A549 treated with dexamethasone at 1 μM for 4 hours (cell line): ENCODE data around the gene GRIPAP1. TPM values are rescaled to one million over a fixed set of nuclear protein-coding genes. Genes with fewer than 3 reads are reported as not detected.

Experiments
- total RNA-seq: library from RNA; stranded (reverse); fragments of 200-300 nt; extraction: Qiagen RNA extraction; gene quantifications from 5 replicates; pipeline ENCODE4 v1.2.3, GENCODE V29; 2022

Gene GRIPAP1, protein sequence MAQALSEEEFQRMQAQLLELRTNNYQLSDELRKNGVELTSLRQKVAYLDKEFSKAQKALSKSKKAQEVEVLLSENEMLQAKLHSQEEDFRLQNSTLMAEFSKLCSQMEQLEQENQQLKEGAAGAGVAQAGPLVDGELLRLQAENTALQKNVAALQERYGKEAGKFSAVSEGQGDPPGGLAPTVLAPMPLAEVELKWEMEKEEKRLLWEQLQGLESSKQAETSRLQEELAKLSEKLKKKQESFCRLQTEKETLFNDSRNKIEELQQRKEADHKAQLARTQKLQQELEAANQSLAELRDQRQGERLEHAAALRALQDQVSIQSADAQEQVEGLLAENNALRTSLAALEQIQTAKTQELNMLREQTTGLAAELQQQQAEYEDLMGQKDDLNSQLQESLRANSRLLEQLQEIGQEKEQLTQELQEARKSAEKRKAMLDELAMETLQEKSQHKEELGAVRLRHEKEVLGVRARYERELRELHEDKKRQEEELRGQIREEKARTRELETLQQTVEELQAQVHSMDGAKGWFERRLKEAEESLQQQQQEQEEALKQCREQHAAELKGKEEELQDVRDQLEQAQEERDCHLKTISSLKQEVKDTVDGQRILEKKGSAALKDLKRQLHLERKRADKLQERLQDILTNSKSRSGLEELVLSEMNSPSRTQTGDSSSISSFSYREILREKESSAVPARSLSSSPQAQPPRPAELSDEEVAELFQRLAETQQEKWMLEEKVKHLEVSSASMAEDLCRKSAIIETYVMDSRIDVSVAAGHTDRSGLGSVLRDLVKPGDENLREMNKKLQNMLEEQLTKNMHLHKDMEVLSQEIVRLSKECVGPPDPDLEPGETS
- 13.5 to 20.9 TPM (median 20.5 TPM) in 5 replicates for total RNA-seq

DNA sequence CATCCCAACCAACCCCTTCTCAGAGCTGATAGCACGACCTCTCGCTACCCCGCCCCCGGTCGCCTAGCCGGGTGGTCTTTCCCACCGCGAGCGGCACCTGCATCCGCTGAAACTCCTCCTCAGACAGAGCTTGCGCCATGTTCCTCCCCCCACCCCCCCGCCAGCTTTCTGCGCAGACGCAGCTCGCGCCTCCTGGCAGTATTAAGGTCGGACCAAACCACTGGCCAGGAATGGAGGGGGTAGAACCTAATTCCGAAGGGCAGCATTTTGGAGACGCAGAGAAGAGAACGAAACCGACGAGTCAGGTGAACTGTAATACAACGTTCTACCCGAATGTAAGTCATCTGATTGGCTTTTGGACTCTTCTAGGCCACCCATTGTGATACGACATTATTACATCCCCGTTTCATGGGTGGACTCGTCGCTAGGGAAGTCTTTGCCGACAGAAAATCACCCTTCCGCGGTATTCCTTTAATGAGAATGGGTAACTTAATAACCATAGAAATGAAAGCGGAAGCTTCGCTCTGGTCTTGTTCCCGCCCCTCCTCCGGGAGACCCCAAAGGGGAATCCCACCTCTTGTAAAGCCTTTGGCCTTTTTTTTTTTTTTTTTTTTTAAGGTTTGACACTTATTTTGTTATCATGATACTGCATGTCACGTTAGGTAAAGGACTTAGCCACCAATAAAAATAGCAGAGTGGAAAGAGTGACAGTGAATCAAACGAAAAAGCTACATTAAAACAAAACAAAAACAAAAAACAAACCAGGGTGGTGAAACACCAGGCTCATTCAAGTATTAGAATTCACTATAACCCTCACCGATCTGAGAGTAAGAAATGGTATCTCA is at the start of gene GRIPAP1:
Gene GRIPAP1 (minus strand): TSS at position 174 of the 845 bp plus-strand sequence. CDS start 35 bp downstream, at position 139.

DNA sequence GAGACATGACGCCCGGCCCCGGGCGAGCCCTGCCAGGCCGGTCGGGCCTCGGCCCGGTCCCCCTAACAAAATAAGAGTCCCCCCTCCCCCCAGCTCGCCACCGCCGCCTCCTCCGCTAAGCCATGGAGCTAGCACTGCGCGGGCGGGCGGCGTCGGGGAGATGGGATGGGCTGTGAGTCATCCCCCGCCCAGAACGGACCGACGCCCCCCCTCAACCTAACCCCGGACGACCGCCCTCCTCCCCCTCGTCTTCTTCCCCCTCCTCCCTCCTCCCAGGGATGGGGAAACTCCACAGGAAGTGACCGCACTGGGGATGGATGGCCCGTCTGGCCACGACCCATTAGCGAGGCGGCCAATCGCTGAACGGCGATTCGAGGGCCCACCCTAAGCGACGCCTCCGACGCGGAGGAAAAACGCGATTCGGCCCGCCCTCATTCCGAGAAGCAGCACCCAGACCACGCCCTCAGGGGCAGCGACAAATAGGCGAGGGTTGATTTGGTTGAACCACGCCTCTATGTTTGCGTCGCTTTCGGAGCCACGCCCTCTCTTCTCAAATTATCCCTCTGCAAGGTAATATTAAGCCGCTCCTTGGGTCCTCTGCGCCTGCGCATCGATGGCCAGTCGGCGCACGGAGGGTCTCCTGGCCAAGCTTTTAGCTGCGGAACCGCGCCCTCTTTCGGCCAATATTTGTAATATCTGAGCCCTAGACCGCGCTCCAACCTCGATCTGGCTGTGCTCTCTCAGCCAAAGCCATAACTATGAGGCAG is 41.3 kb upstream of the GRIPAP1 start, which contains the start of gene TFE3:
Gene TFE3 (minus strand): TSS at position 138 of the 767 bp plus-strand sequence. CDS start 131 bp downstream, at position 7.

GRCh38 chrX:48971249-48972219 is 30.5 kb downstream of the GRIPAP1 start, which contains the start of gene KCND1:
Gene KCND1 (minus strand): TSS chrX:48971844. CDS start chrX:48970271, 1,573 bp downstream.

DNA sequence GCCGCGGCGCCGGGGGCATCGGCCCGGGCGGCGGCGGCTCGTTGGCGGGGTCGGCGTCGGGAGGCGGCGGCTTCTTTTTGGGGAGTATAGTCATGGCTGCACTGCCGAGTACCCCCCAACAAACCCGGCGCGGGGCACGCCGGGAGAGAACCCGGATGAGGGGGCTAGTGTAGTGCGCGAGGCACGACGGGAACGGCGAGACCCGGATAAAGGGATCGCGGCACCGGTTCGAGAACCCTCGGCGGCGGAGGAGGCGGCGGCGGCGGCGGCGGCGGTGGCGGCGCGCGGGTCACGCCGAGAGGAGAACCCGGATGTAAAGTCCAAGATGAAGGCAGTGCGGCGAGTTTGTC is 44.6 kb downstream of the GRIPAP1 start, which contains the start of gene OTUD5:
Gene OTUD5 (minus strand): TSS at position 131 of the 350 bp plus-strand sequence. CDS start 37 bp downstream, at position 94.

Other genes starting within 250 kb of the GRIPAP1 start
- not detected in 5 replicates for gene GLOD5, start 240.5 kb downstream of the GRIPAP1 start, total RNA-seq
- gene GATA1, start 215.7 kb downstream of the GRIPAP1 start, total RNA-seq, result not detected in 5 replicates
- 22.4 to 35.6 TPM (median 31.8 TPM) in 5 replicates for gene HDAC6, start 200.2 kb downstream of the GRIPAP1 start, total RNA-seq
- gene ERAS, start 175.8 kb downstream of the GRIPAP1 start, total RNA-seq, result 0.06 to 0.15 TPM (median 0.07 TPM) in 3 of 5 replicates, not detected in the others
- 16.0 to 47.0 TPM (median 40.7 TPM) in 5 replicates for gene PCSK1N, start 166.7 kb downstream of the GRIPAP1 start, total RNA-seq
- gene TIMM17B, start 104.5 kb downstream of the GRIPAP1 start, total RNA-seq, result 81.1 to 95.0 TPM (median 85.5 TPM) in 5 replicates
- gene PQBP1, start 104.3 kb downstream of the GRIPAP1 start, total RNA-seq, result 87.2 to 99.0 TPM (median 91.6 TPM) in 5 replicates
- 51.3 to 61.5 TPM (median 59.4 TPM) in 5 replicates for gene SLC35A2, start 90.6 kb downstream of the GRIPAP1 start, total RNA-seq
- gene PIM2, start 83.2 kb downstream of the GRIPAP1 start, total RNA-seq, result 8.3 to 8.8 TPM (median 8.5 TPM) in 5 replicates
- gene OTUD5, start 44.7 kb downstream of the GRIPAP1 start, total RNA-seq, result 53.3 to 70.2 TPM (median 68.2 TPM) in 5 replicates
- 0.70 to 1.4 TPM (median 1.1 TPM) in 5 replicates for gene KCND1, start 30.4 kb downstream of the GRIPAP1 start, total RNA-seq
- 38.9 to 52.1 TPM (median 50.3 TPM) in 5 replicates for gene TFE3, start 41.1 kb upstream of the GRIPAP1 start, total RNA-seq
- gene CCDC120, start 56.7 kb upstream of the GRIPAP1 start, total RNA-seq, result 1.8 to 4.0 TPM (median 3.5 TPM) in 5 replicates
- gene PRAF2, start 71.7 kb upstream of the GRIPAP1 start, total RNA-seq, result 35.0 to 53.0 TPM (median 49.4 TPM) in 5 replicates
- gene WDR45, start 77.6 kb upstream of the GRIPAP1 start, total RNA-seq, result 44.5 to 56.6 TPM (median 48.9 TPM) in 5 replicates
- 20.0 to 24.8 TPM (median 23.2 TPM) in 5 replicates for gene GPKOW, start 121.5 kb upstream of the GRIPAP1 start, total RNA-seq
- gene MAGIX, start 160.5 kb upstream of the GRIPAP1 start, total RNA-seq, result 1.9 to 3.6 TPM (median 2.9 TPM) in 5 replicates
- 341 to 477 TPM (median 447 TPM) in 5 replicates for gene PLP2, start 169.6 kb upstream of the GRIPAP1 start, total RNA-seq
- gene PRICKLE3, start 184.1 kb upstream of the GRIPAP1 start, total RNA-seq, result 9.9 to 17.2 TPM (median 16.5 TPM) in 5 replicates
- gene SYP, start 197.9 kb upstream of the GRIPAP1 start, total RNA-seq, result 1.8 to 3.2 TPM (median 2.4 TPM) in 5 replicates
- not detected in 5 replicates for gene CACNA1F, start 231.1 kb upstream of the GRIPAP1 start, total RNA-seq
- 11.1 to 15.1 TPM (median 13.6 TPM) in 5 replicates for gene CCDC22, start 233.2 kb upstream of the GRIPAP1 start, total RNA-seq